Measurements from ENCODE around the gene TTC7B.
A peak's percentile ranks its signal among the peaks of the same experiment; 100 is the strongest.

TTC7B gene

DNA sequence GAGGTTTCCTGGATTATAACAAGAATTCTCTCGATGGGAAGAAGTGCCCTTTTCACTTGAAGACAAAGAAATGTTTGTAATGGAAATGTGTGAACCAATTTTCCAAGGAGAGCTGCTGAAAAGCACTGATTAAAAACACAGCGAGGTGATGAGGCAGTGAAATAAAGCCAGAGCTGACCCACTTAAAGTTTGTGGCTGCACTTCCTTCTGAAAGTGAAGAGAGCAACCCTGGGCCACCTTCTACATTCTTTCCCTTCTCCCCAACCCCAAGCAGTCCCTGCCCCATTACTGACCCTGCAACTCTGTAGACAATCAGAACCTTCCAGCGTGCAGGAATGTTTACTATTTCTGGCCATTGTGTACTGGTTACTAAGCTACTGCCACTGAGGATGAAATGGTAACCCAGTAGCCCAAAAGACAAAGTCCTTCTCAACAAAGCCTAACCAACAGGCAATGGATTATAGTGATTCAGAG lies 173.9 kb downstream of the TTC7B start:
- no peak for DNase-seq

DNA sequence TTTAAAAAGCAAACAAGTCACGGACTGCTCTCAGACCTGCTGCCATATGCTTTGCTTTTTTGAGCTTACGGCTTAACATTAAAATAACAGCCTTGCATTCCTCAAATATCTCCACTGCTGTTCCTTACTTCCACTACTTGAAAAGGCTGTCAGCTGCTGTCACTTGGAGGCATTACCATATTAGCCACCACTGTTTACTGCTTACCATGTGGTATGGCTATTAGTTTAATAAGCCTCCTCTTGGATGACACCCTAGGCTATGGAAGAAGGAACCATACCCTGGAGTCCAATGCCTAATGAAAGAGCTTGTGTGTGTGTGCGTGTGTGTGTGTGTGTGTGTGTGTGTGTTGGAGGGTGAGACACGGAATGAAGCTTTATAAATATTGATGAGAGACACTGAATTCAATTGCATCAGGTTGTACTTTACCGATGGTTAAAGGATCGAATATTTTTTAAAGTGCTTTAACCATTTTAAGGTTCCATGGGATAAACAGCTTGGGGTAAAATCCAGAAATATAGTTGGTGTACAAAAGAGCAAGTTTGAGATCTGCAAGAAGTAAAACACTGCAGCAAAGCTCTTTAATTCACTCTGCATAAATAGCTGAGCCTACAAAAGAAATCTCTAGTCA lies 174.5 kb downstream of the TTC7B start:
- DNase-seq: no peak

DNA sequence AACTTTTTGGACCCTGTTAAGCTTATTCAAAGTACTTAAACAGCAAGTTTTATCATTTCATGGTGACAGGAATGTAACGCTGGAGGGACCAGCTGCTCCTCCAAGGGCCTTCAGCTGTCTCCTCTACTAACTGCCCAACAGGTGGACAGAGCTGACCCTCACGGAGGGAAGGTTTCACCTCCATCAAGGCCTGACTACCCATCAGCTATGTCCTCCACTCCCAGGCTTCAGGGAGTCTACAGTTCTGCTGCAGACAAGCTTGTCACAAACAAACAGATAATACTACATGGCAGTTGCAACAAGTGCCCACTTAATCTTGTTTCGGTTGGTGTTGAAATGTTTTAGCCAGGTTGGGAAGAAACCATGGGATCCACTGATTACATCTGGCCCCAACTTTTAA lies 175.1 kb downstream of the TTC7B start:
- no peak for DNase-seq

DNA sequence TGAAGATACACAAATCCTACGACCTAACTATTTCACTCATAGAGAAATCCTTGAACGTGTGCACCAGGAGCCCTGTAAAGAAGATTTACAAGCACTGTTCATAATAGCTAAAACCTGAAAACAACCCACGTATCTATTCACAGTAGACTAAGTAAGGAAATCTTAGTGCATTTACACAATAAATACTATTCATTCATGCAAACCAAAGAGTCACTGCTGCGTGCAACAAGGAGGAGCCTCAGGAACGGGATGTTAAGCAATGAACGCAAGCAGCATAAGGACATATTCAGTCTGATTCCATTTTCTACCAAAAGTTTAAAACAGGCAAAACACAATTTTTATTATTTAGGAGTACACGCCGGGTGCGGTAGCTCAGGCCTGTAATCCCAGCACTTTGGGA lies 176.6 kb downstream of the TTC7B start:
- no peak for DNase-seq

DNA sequence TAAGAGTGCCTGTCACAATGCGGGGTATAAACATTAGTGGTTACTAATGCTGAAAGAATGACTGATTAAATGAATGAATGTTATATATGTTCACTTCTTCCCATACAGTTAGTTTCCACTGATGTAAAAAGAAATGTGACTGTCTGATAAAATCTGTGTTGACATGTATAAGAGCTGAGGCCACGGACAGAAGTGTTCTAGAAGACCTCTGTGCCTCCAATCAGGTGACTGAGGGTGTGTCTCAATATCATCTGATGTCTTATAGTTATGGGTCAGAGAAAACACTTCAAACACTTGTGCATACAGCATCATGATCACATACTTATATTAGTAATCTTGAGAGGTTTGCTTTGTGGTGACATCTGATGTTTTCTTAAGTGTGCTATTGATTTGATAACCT lies 183.4 kb downstream of the TTC7B start:
- DNase-seq: no peak

DNA sequence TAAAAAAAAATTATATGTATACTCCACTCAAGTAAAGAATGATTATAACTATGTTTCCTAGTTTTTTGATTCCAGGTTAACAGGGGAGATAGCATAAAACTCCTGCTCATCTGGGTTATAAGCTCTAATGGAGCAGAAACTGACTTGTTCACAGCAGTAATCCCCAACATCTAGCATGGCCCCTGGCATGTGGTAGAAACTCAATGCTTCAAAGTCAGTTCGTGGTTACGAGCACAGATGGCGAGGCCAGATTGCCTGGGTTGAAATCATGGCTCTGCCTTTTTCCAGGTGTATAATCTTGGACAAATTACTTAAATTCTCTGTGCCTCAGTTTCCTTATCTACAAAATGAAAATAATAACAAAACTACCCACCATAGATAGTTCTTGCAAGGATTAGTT lies 183.8 kb downstream of the TTC7B start:
- no peak for DNase-seq

DNA sequence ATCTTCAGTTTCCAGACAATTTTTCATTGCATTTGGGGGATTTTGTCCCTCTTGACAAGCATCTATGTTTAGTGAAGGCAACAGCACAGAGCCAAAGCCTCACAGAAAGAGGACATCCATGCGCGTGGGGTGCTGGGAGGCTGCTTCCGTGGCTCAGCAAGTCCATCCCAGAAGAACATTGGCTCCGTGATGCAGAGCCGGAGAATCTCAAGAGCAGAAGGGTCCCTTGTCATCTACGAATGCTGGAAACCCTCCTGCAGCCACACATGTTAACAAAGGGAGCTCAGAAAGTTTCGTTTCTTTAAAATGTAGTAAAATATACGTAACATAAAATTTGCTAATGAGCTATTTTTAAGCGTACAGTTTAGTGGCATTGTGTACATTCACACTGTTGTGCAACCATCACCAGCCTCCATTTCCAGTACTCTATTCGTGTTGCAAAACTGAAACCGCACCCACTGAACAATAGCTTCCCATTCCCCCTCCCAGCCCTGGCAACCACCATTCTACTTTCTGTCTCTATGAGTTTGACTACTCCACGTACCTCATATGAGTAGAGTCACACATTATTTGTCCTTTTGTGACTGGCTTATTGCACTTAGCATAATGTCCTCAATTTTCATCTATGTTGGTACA lies 185.9 kb downstream of the TTC7B start:
- DNase-seq: no peak

DNA sequence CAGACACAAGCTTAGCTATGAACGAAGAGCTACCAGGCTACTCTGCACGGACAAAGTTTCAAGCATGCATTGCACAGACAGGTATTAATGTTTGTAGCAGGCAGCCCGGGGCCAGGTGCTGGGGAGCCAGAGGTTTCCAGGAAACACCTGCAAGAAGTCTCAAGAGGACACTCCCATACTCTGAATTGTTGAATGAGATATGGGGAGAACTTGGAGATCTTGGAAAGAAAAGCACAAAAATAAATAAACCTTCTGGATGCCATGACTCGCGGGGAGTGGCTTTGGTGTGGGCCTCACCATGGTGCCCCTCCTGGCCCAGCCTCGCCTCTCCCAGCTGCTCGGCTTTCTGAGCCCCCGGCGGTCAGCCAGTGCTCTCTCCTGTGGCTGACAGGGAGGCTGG lies 186.8 kb downstream of the TTC7B start:
- no peak for DNase-seq

DNA sequence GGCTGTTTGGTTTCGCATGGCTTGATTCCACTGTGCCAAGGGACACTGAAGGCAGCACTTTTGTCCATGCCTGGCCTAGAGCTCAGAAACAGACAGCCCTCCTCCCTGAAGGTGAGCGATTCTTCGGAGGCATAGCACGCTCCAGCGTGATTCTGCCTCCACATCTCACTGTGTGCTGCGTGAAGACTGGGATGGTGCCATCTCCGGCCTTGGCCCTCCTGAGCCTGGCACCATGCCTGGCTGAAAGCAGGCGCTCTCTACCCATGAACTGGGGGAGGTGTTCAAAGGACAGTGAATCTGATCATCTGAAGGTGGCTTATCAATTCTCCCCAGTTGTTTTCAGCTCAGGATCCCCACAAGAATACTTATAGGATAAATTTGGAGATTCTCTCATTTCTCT lies 187.4 kb downstream of the TTC7B start:
- no peak for DNase-seq

DNA sequence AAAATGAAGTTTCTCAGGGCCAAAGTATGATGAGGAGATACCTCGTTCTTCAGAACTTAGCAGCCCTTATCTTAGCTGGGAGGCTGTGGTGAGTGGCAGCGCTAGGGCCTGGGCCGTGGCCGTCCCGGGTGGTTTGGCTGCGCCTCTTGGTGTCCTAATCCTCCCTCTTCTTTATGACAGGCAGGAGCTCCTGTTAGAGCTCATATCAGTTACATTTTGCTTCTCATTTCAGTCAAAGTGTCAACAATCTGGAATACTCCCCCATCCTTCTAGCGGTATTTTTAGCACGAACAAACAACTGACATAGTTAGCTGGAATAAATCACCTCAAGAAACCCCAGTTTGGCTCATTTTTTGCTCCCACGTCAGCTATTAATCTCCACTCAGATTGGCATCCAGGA lies 188.8 kb downstream of the TTC7B start:
- DNase-seq: no peak

DNA sequence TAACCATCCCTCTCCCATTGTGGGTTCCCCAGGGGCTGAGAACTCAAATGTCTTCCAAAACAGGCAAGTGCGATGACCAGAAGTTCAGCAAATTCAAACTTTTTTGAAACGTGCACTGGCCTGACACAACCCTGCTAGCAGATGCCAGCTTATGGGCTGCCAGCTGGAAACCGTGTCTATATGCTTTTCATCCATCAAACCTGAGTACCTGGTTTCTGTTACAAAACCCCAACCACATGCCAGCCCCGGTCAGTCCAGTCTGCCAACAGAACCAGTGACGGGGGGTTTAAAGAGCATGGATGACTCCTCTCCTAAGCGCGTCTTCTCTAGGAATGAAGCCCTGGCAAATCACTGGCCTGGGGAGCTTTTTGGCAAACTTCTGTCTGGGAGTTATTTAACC lies 189.7 kb downstream of the TTC7B start:
- DNase-seq: no peak

DNA sequence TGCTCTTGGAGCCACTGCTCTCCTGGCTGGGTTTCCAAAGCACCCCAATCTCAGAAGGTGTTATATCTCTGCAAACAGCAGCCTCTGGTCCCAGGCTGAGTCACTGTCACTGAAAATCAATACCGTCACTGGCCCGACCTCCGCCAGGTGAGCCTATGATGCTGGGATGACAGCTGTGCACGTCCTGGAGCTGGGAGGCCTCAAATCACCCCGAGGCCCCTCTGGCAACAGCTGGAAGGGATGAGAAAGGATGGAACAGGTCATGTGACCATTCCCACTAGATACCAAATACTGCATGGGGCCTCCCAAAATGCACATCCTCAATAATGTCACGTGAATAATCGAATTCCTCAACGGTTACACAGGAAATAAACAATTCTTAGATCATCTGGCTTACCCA lies 190.8 kb downstream of the TTC7B start:
- no peak for DNase-seq

DNA sequence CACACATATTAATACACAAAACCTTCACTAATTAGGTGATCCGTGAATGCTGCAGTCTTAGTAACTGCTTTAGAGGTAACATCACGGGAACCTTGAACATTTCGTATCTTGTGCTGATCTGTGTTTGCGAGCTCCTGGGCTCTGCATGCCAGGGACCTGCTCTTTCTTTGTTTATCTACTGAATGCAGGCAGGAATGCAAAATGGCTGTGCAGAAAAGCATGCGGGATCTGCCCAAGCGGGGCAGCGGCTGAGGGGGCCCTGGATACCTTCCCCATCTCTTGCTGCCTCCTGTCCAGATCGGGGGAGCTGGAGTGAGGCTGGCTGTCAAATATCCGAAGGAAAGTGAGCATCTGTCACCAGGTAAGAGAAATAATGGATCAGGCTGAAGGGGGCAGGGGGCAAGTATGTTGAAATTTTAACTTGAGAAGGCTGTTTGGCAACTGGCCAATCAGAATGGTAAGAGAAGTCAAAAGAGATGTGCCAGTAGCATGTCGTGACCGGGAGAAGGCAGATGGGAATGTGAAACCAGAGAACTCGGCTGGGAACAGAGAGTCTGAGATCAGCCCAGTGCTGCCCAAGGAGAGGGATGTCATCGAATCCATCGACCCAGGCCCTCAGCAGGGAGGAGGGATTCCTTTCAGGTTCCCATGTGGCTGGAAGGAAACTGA lies 191.4 kb downstream of the TTC7B start:
- peak; percentile 40 for DNase-seq

DNA sequence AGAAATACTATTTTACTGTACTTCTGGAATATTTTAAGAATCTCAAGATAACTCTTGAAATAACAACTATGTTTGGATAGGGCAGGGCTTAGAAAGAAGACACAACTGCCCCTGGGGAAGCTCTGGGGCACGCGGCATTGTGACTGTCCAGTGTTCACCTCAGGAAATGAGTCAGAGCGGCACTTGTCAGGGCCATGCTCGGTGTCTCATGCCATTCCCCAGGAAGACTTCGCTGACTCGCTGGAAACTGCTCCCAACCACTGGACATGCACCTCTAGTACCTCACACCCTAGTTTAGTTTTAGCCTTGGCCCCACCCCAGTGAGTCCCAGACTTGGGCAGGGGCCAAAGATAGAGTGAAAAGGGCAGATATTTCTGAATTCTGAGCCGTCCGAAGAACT lies 192.0 kb downstream of the TTC7B start:
- no peak for DNase-seq

DNA sequence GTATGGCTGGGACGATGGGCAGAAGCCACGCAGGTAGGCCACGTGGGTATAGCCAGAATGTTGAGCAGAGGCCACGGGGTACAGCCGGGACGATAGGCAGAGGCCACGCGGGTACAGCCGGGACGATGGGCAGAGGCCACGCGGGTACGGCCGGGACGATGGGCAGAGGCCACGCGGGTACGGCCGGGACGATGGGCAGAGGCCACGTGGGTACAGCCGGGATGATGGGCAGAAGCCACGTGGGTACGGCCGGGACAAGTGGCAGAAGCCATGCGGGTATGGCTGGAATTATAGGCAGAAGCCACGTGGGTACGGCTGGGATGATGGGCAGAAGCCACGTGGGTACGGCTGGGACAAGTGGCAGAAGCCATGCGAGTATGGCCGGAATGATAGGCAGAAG lies 195.0 kb downstream of the TTC7B start:
- no peak for DNase-seq

DNA sequence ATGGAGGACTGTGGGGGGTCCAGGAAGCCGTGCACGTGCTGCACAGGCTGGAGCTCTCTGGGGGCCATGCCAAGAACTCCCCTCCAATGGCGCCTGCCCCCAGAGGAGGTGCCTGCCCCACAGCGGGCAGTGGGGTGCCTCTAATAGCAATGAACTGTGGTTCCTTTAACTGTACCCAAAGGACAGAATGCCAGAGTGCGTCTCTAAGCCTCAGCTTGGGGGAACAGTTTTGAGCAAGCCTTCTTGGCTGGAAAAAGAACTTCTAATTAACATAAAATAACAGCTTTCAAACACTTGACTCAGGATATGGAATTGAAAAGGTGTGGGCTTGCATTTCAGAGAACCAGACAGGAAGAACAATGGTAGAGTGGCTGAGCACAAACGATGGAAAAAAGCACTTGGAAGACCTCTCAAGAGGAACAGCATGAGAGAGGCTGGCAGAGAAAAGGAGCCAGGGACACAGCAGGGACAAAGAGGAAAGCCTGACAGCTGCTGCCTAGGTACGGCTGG lies 195.6 kb downstream of the TTC7B start:
- DNase-seq: peak; percentile 66

DNA sequence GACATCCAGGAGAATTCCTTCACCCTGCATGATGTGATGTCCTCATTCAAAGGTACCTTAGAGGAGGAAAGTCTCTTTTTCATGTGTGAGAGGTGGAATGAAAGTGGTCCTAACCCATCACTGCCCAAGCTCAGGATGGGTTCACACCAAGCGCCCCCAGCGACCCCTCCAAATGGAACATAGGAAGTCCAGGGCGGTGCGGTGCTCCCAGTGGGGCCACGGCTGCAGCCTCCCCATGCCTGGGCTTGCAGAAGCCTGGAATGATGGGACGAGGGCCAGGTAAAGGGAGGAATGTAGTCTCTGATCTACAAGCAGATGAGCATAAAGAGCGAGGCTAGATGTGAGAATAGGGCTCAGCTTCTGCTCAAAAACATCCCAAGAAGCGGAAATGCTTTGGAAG lies 196.3 kb downstream of the TTC7B start:
- no peak for DNase-seq

DNA sequence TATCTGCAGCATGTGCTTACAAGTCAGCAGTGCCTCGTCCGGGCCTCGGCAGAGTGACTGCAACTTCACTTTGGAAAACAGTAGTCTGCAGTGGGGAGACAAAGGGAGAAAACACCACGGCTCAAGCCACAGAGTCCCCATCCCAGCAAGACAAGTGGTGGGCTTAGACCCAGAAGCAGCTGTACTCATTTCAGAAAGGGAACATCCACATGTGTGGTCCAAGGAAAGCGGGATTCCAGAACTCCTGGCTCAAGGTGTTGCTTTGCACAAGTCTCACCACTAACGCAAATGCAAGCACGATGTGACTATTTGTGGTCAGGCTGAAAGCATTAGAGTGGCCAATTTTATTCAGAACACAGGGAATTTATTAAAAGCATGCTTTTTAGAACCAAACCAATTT lies 198.3 kb downstream of the TTC7B start:
- DNase-seq: no peak

DNA sequence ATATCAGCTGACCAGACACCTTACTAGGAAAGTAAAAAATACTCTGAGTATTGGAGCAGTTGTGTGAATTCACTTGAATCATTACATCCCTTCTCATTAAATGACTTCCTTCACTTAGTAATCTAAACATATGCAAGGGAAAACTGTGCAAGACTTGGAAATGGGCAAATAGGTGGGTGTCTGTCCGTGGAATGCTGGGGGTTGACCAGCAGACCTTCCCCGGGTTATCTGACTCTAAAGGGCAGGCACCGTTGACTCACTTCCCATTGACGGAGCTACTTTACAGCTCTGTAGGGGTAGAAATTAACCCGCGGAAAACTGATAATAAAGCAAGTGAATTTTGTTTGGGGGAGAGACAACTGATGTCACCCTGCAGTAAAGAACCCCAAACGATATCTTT lies 199.3 kb downstream of the TTC7B start:
- DNase-seq: no peak

DNA sequence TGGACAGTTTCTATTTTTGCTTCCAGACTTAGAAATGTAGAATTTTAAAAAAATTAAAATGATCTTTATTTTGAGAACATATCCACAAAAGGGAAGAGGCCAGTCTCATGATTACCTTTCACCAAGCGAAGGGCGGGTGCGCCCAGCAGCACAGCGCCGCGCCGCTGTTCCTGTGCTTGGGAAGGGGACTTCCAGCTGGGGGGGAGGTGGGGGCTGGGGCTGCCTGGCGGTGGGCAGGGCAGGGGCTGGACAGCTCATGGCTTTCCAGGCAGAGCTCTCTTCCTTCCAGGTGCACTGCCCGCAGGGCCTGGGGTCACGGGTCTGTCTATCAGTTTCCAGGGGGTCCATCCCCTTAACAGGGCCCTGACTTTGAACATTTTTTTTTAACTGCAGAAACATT lies 199.9 kb downstream of the TTC7B start:
- no peak for DNase-seq

DNA sequence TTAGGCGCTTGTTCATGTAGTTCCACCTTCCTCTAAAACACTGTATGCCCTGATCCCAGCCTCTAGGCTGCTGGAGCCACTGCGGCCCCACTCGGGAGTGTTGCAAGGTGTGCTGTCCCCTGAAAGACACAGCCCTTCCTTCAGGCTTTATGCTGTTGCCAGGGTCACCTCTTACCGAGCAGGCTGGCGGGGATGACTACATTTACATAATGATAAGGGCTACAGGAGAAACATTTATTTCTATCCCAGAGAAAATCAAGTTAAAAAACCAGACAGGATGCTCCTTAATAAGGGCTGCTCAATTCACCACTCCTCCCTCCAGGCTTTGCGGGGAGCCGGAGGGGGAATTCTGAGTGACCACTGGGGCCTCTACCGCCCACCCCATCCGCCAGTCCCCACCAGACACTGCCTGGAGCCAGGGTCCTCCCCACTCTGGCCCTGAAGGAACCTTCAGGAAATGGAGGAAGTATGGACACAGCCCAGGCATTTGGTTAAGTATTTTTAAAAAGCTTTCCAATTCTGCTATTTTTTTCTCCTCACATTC lies 200.6 kb downstream of the TTC7B start:
- no peak for DNase-seq

DNA sequence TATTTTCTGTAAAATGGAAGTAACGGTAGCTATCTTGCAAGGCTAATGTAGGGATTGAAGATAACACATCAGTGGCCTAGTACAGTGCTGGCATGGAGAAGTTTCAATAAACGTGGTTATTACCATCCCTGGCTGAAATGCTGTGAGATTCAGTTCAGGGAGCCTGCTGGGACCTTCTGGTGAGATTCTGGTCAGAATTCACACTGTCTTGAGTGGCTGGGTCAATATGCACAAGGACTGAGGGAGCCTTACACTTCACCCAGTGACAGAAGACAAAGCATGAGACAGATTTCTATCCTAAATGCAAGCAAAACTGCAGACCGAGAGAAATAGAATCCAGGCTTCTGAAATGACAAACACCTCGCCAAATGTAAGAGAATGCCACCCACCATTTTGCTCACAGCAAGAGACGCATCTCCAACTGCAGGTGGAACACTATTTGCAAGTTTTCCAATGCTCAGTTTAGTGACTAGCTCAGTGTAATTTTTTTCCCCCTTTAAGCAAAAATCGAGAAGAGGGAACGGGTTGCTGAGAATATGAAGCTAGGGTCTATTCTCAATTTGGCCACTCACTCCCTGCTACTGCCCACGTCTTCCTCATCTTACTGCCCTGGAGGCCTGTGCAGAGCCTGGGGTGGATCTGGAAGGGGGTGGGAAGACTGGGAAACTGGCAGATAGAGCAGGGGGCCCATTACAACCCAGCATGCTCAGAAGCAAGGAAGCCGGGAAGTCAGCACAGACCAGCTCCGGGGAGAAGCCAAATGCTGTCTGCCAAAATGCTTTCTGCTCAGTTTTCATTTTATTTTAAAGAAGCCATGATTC lies 201.3 kb downstream of the TTC7B start:
- DNase-seq: no peak

DNA sequence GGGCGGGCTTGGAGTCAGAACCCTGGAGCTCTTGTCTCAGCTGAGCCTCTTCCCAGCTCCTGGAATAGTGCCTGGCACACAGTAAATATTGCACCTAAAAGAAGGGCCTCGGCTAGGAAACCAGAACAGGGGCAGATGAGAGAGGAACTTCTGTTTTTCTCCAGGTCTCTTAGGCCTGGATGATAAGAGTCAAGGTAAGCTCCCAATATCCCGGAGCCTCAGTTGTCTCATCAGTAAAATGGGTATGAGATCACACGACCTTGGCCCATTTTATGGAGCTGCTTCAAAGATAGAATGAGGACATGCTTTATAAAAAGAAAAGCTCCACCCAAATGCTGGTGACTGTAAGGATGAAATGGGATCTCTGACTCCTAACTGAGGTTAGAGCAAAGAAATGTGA lies 202.2 kb downstream of the TTC7B start:
- DNase-seq: no peak
